HG03095 (cell line): ENCODE data around the gene SCARF1.

Experiments used
- ATAC-seq: cut with Tn5 transposase; IDR thresholded peaks from one replicate; pipeline ENCODE4 v1.9.1; 2021; ENCODE audit warnings: moderate library complexity; ENCODE audit not compliant: unreplicated experiment

The SCARF1 gene

GRCh38 chr17:1604831-1605528, 40.6 kb downstream of the SCARF1 start:
- ATAC-seq, result no peak

GRCh38 chr17:1601571-1601970, 44.0 kb downstream of the SCARF1 start:
- no peak for ATAC-seq

GRCh38 chr17:1598399-1599095, 47.0 kb downstream of the SCARF1 start:
- ATAC-seq, result no peak

- ATAC-seq, result no peak
Observed at GRCh38 chr17:1597861-1598342, 47.6 kb downstream of the SCARF1 start.

- no peak for ATAC-seq
Observed at GRCh38 chr17:1593630-1593931, 52.0 kb downstream of the SCARF1 start.

- ATAC-seq, result peak; percentile 62
Observed at GRCh38 chr17:1592751-1593629, 52.5 kb downstream of the SCARF1 start.

- ATAC-seq, result no peak
Observed at GRCh38 chr17:1591474-1592090, 54.0 kb downstream of the SCARF1 start.

GRCh38 chr17:1590747-1591473, 54.6 kb downstream of the SCARF1 start:
- ATAC-seq, result no peak

GRCh38 chr17:1590029-1590746, 55.3 kb downstream of the SCARF1 start:
- no peak for ATAC-seq

- no peak for ATAC-seq
Observed at GRCh38 chr17:1588821-1589585, 56.5 kb downstream of the SCARF1 start.

- no peak for ATAC-seq
Observed at GRCh38 chr17:1584167-1584566, 61.4 kb downstream of the SCARF1 start.
